ENCODE results near the gene KRTAP19-3.

The KRTAP19-3 gene

DNA sequence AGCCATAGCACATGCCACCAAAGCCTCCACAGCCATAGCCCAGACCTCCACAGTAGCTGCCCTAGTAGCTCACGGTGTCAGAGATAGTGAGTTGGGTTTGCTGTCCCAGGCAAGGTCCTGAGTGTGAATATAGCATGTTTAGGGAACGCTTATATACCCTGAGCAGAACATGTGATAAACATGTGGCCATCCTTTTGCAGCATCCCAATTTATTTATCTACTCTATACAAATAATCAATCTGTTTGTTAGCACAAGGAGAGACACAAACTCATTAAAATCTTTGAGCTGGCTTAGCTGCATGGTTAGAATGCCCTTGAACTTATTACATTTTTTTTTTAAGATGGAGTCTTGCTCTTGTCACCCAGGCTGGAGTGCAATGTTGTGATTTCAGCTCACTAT lies 4.5 kb downstream of the KRTAP19-3 start, which contains the start of gene KRTAP19-2:
KRTAP19-2 (minus strand) TSS at position 101 of the 400 bp plus-strand sequence; CDS start at position 13, 88 bp downstream.
- Histone ChIP-seq H3K27ac (ENCODE audit: low read length) (no peak within 1 kb of the TSS), H4K20me1 (ENCODE audit: insufficient read depth, low read length) (no peaks in the 10 kb centered on the region), H3K4me1 (ENCODE audit: insufficient read depth, low read length) (no peaks in the 10 kb centered on the region), H3K9ac (ENCODE audit: low read depth, low read length) (no peak within 1 kb of the TSS), H3K4me2 (ENCODE audit: insufficient read depth, low read length) (no peak within 1 kb of the TSS), H3K4me3 (ENCODE audit: low read depth in 1 of 2, low read length in 2 of 2) (no peak within 1 kb of the TSS), H3K36me3 (ENCODE audit: insufficient read depth, low read length) (no peaks in the 10 kb centered on the region), H3K9me3 (ENCODE audit: insufficient read depth, low read length, severe bottlenecking) (peaks cover 3% of the 10 kb centered on the region), H3K27me3 (ENCODE audit: insufficient read depth, low read length, poor library complexity) (no peaks in the 10 kb centered on the region), H3K79me2 (ENCODE audit: insufficient read depth, low read length) (no peaks in the 10 kb centered on the region), H2AFZ (ENCODE audit: low read depth, low read length) (no peak within 1 kb of the TSS)
- DNase-seq (no peak), ATAC-seq (ENCODE audit: insufficient read depth, low read depth) (no peak)
- TF ChIP-seq, protein P1, sequence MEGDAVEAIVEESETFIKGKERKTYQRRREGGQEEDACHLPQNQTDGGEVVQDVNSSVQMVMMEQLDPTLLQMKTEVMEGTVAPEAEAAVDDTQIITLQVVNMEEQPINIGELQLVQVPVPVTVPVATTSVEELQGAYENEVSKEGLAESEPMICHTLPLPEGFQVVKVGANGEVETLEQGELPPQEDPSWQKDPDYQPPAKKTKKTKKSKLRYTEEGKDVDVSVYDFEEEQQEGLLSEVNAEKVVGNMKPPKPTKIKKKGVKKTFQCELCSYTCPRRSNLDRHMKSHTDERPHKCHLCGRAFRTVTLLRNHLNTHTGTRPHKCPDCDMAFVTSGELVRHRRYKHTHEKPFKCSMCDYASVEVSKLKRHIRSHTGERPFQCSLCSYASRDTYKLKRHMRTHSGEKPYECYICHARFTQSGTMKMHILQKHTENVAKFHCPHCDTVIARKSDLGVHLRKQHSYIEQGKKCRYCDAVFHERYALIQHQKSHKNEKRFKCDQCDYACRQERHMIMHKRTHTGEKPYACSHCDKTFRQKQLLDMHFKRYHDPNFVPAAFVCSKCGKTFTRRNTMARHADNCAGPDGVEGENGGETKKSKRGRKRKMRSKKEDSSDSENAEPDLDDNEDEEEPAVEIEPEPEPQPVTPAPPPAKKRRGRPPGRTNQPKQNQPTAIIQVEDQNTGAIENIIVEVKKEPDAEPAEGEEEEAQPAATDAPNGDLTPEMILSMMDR (IDR thresholded peaks at IDR 0.05; ENCODE audit: borderline replicate concordance, extremely low read depth, low read length, poor library complexity, severe bottlenecking): no peak
- no peak for TF ChIP-seq EZH2 (IDR thresholded peaks at IDR 0.05; ENCODE audit: borderline replicate concordance, low read depth, low read length, severe bottlenecking)

DNA sequence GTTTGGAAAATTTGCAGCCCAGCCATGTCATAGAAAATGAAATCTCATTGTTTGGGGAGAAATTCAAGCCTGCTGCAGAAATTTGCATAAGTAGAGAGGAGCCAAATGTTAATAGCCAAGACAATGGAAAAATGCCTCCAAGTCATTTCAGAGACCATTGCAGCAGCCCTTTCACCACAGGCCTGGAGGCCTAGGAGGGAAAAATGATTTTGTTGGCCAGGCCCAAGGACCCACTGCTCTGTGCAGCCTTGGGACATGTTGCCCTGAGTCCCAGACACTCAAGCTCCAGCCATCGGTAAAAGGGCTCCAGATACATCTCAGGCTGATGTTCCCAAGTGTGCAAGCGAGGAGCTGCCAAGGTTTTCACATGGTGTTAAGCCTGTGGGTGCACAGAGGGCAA lies 5.6 kb downstream of the KRTAP19-3 start:
- Histone ChIP-seq H3K4me1 (ENCODE audit: insufficient read depth, low read length) (no peaks in the 10 kb centered on the region), H4K20me1 (ENCODE audit: insufficient read depth, low read length) (no peaks in the 10 kb centered on the region), H3K9ac (ENCODE audit: low read depth, low read length) (no peak overlapping the region), H3K9me3 (ENCODE audit: insufficient read depth, low read length, severe bottlenecking) (peaks cover 3% of the 10 kb centered on the region), H3K4me2 (ENCODE audit: insufficient read depth, low read length) (no peak overlapping the region), H3K79me2 (ENCODE audit: insufficient read depth, low read length) (no peaks in the 10 kb centered on the region), H3K4me3 (ENCODE audit: low read depth in 1 of 2, low read length in 2 of 2) (no peak overlapping the region), H3K36me3 (ENCODE audit: insufficient read depth, low read length) (no peaks in the 10 kb centered on the region), H2AFZ (ENCODE audit: low read depth, low read length) (no peak overlapping the region), H3K27me3 (ENCODE audit: insufficient read depth, low read length, poor library complexity) (no peaks in the 10 kb centered on the region), H3K27ac (ENCODE audit: low read length) (no peak overlapping the region)
- TF ChIP-seq, protein P1 (IDR thresholded peaks at IDR 0.05; ENCODE audit: borderline replicate concordance, extremely low read depth, low read length, poor library complexity, severe bottlenecking): no peak
- no peak for TF ChIP-seq EZH2 (IDR thresholded peaks at IDR 0.05; ENCODE audit: borderline replicate concordance, low read depth, low read length, severe bottlenecking)
- no peak for ATAC-seq (ENCODE audit: insufficient read depth, low read depth)
- no peak for DNase-seq

DNA sequence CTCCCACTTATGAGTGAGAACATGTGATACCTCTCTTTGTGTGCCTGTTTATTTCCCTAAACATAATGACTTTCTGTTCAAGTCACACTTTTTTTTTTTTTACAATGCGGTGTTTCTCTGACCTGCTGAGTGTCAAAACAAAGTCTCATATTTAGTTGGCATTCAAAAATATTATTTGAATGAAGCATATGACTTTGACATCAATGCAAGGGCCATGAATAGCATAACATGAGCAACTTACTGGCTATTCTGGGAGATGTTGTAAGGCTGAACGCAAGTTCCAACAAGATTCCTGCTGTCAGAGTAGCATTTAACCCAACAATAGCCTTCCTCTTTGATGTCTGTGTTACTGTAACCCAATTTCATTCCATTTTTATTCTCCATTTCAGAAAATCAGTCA lies 9.7 kb downstream of the KRTAP19-3 start:
- H3K27ac ChIP-seq (ENCODE audit: low read length): no peak overlapping the region
- H3K79me2 ChIP-seq (ENCODE audit: insufficient read depth, low read length): no peaks in the 10 kb centered on the region
- H3K9me3 ChIP-seq (ENCODE audit: insufficient read depth, low read length, severe bottlenecking): peaks cover 3% of the 10 kb centered on the region
- H3K4me3 ChIP-seq (ENCODE audit: low read depth in 1 of 2, low read length in 2 of 2): no peak overlapping the region
- no peak overlapping the region for H3K9ac ChIP-seq (ENCODE audit: low read depth, low read length)
- H3K36me3 ChIP-seq (ENCODE audit: insufficient read depth, low read length): no peaks in the 10 kb centered on the region
- no peaks in the 10 kb centered on the region for H3K27me3 ChIP-seq (ENCODE audit: insufficient read depth, low read length, poor library complexity)
- H3K4me1 ChIP-seq (ENCODE audit: insufficient read depth, low read length): no peaks in the 10 kb centered on the region
- ATAC-seq (ENCODE audit: insufficient read depth, low read depth) (no peak), DNase-seq (no peak)
- no peak overlapping the region for H3K4me2 ChIP-seq (ENCODE audit: insufficient read depth, low read length)
- TF ChIP-seq, protein P1 (IDR thresholded peaks at IDR 0.05; ENCODE audit: borderline replicate concordance, extremely low read depth, low read length, poor library complexity, severe bottlenecking): no peak
- no peak for TF ChIP-seq EZH2 (IDR thresholded peaks at IDR 0.05; ENCODE audit: borderline replicate concordance, low read depth, low read length, severe bottlenecking)
- H2AFZ ChIP-seq (ENCODE audit: low read depth, low read length): no peak overlapping the region
- no peaks in the 10 kb centered on the region for H4K20me1 ChIP-seq (ENCODE audit: insufficient read depth, low read length)

DNA sequence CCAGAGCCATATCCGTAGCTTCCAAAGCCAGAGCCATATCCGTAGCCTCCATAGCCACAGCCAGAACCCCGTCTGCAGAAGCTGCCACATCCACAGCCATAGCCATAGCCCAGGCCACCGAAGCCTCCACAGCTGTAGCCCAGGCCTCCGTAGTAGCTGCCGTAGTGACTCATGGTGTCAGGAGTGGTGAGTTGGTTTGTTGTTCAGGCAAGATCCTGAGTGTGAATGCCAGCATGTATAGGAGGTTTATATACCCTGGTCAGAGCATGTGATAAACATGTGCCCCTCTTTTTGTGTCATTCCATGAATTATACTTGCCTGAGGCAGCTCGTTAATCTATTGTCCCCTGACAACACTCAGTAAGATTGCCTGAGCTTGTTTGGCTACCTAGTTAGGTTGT lies 11.7 kb downstream of the KRTAP19-3 start, which contains the start of gene KRTAP19-1:
KRTAP19-1 (minus strand) TSS at position 223 of the 400 bp plus-strand sequence; CDS start at position 173, 50 bp downstream.
- no peaks in the 10 kb centered on the region for H3K4me1 ChIP-seq (ENCODE audit: insufficient read depth, low read length)
- DNase-seq (no peak), ATAC-seq (ENCODE audit: insufficient read depth, low read depth) (no peak)
- H3K36me3 ChIP-seq (ENCODE audit: insufficient read depth, low read length): no peaks in the 10 kb centered on the region
- no peak within 1 kb of the TSS for H3K9ac ChIP-seq (ENCODE audit: low read depth, low read length)
- H3K79me2 ChIP-seq (ENCODE audit: insufficient read depth, low read length): no peaks in the 10 kb centered on the region
- H3K27ac ChIP-seq (ENCODE audit: low read length): no peak within 1 kb of the TSS
- H3K4me2 ChIP-seq (ENCODE audit: insufficient read depth, low read length): no peak within 1 kb of the TSS
- H4K20me1 ChIP-seq (ENCODE audit: insufficient read depth, low read length): no peaks in the 10 kb centered on the region
- H3K27me3 ChIP-seq (ENCODE audit: insufficient read depth, low read length, poor library complexity): no peaks in the 10 kb centered on the region
- H3K9me3 ChIP-seq (ENCODE audit: insufficient read depth, low read length, severe bottlenecking): no peaks in the 10 kb centered on the region
- H3K4me3 ChIP-seq (ENCODE audit: low read depth in 1 of 2, low read length in 2 of 2): no peak within 1 kb of the TSS
- no peak within 1 kb of the TSS for H2AFZ ChIP-seq (ENCODE audit: low read depth, low read length)
- TF ChIP-seq, protein P1 (IDR thresholded peaks at IDR 0.05; ENCODE audit: borderline replicate concordance, extremely low read depth, low read length, poor library complexity, severe bottlenecking): no peak

All from DND-41 (cell line).